Embryonic facial prominence (tissue), 1 donor: ENCODE measurements around the gene SUN2.

Experiments
- DNase-seq: peaks from one replicate; pipeline ENCODE4 v3.0.0-alpha.2; 2016; ENCODE audit errors: extremely low spot score

The SUN2 gene

DNA sequence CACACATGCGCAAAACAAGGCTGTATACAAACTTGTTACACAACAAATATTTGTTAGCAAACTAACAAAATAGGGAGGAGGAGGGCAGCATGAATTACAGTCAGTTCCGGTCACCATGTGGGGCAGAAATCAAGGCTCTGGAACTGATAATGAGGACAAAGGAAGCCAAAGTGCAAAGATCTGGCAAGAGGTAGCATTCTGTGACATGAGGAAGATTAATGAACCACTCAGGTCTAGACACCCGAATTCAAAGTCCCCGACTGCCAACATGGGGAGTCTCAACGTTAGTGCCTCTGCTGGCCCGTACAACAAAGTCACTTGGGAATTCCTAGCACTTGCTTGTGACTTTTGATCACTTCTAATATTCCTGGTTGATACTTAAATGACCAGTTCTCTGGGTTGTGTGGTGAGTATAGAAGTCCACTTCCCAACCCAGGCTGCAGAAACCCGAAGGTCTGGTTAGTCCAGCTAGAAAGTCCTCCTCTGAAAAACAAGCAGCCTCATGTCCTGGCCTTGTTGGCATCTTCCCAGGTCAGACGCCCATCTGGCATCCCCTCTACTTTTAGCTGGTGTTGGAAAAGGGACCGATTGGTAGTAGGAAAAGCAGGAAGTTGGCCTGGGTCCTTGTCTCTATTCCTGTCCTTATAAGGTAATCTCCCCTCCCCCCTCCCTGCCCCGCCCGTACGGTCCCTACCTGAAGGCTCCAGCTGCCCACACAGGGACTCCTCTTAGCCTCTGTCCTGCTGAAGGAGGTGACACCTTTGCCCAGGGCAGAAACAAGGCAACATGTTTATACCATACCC is 1.6 kb downstream of the SUN2 start:
- no peak for DNase-seq

DNA sequence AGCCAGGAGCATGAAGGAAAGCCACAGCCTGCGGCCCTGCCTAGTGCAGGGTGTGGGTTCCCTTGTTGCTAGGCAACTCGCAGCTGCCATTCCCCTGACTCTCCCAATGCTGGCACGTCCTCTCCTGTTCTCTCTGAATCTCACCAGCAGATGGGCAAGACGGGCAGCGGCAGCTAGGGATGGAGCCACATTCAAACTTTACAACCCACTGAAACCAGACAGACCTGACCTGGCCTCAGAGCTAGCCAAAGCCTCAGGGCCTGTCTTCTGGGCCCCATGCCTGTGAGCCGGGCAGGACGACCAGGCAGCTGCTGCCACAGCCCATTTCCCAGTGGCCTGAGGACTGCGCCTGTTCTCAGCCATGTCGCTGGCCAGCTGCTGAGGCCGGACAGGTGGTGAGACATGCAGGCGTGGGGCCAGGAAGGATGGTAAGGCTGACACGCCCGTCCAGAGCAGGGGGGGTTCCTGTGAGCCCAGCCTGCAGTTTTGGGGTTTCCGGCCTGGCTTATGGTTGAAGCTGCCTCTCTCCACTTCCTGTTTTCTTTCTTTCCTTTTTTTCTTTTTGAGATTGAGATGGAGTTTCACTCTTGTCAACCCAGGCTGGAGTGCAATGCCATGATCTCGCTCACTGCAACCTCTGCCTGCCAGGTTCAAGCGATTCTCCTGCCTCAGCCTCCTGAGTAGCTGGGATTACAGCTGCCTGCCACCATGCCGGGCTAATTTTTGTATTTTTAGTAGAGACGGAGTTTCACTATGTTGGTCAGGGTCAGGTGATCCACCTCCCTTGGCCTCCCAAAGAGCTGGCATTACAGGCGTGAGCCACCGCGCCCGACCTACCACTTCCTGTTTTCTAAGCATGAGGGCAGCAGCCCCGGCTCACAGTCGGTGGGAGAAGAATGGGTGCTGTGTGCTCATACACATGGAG is 4.1 kb downstream of the SUN2 start:
- DNase-seq = no peak

DNA sequence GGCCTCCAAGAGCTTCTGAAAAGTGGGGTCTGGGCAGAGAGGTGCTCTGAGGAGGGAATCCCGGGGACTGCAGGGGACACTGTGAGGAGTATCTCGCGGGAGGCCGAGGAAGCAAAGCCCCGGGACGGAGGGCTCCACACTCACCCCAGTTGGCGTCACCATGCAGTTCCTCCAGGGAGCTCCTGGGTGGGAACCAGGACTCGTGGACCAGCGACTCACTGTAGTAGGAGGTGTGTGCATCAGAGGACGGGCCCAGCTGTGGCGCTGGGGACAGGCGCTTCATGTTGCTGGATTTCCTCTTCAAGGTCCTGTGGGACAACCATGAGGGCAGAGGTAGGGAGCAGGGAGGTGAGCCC is 4.8 kb downstream of the SUN2 start:
- DNase-seq = no peak

DNA sequence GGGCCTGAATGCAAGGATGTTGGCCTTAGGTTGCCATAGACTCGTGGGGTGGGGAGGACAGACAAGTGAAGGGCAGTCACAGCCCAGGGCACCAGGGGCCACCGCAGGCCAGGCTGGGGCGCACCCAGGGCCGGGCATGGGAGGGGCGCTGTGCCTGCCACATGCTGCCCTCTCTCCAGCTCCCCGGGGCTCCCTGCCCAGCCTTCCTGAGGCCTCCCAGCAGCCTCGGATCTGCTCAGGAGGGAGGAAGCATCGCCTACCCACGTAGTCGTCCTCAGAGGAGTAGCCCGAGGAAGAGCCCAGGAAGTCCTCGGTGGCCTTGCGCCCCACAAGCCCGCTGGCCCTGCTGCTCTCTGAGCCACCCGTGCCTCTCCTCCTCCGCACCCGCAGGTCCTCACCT is 5.2 kb downstream of the SUN2 start:
- DNase-seq = no peak

DNA sequence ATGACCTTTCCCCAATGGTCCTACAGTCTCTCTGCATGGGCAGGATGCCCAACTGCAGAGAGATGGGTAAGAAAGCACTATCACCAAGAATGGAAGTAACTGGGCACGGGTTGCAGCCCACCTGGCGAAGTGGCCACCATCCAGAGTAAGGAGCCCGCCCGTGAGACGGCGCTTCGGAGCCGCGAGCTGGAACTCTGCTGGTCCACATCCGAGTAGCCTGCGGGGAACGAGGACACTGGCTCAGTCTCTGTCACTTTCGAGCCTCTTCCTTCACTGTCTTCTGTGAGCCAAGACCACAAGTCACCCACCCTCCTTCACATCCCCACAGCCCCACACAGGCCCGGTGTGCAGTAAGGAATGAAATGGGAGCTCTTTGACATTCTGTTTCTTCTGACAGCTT is 5.7 kb downstream of the SUN2 start:
- DNase-seq = no peak

DNA sequence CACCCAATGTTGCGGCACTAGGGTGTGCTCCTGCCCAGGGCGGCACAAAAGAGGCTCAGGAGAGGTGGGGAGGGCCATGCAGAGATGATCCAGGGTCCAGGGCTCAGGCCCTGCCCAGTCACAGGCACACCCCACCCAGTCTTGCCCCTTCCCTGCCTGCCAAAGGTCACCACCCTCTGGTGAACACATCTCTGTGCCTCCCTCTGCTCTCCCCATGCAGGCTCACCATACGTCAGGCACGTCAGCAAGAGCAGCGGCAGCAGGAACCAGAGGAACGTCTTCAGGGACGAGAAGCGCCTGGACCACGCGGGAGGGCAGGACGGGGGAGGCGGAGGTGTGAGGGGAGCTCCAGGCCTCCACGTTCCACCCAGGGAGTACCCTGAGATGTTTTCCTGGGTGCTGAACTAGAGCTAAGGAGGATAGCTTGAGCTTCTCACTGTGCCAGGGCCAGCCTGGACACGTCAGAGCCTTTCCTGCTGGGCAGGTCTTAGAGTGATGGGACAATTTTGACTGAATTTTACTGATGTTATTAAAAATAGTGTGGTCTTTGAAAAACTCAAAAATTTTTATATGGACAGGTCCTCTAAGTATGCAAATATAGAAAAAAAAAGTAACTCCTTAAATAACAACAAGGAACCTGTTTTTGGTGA is 7.2 kb downstream of the SUN2 start:
- no peak for DNase-seq

DNA sequence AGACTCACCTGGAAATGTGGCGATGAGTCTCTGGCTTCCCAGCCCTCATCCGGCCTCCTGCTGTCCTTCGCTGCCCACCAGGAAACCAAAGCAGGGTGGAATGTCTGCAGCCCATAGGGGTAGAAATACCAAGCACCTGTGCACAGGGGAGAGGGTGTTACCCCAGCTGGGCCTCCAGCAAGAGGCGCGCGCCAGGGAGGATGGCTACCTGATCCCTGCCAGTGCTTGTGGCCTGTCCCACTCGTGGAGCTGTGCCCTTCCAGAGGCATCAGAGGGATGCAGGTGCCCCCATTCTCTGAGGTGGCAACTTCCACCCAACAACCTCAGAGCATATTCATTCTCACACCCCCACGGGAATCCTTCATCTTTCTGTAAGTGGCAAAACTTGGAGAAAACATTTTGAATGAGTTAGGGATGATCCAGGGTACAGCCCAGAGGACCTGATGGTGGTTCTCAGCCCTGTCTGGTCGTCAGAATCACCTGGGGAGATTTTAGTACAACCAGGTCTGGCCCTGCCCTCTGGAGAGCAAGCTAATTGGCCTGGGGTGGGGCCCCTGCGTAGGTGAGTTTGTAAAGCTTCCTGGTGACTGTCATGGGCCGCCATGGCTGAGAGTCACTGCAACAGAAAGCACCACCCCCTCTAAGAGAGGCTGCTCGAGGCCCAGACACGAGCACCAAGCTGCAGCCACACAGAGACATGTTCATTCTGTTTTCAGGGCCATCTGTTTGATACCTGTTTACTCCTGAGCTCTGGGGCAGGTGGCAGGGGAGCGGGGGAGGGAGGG is 9.9 kb downstream of the SUN2 start:
- DNase-seq = no peak

DNA sequence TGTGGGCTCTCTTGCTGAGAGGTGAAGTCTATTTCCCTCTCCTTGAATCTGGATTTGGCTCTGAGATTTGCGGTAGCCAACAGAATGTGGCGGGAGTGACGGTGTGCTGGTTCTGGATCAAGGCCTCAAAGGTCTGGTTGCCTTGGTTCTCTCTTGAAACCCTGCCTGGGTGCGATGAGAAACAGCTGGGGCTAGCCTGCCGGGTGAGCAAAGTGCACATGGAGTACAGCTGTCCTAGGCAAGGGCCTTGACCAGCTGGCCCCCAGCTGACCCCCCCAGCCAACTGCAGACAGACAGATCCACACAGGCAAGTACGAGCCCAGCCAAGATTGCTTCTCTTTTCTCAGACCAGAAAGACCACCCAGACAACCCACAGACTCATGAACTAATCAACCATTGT is 10.8 kb downstream of the SUN2 start:
- DNase-seq = no peak

DNA sequence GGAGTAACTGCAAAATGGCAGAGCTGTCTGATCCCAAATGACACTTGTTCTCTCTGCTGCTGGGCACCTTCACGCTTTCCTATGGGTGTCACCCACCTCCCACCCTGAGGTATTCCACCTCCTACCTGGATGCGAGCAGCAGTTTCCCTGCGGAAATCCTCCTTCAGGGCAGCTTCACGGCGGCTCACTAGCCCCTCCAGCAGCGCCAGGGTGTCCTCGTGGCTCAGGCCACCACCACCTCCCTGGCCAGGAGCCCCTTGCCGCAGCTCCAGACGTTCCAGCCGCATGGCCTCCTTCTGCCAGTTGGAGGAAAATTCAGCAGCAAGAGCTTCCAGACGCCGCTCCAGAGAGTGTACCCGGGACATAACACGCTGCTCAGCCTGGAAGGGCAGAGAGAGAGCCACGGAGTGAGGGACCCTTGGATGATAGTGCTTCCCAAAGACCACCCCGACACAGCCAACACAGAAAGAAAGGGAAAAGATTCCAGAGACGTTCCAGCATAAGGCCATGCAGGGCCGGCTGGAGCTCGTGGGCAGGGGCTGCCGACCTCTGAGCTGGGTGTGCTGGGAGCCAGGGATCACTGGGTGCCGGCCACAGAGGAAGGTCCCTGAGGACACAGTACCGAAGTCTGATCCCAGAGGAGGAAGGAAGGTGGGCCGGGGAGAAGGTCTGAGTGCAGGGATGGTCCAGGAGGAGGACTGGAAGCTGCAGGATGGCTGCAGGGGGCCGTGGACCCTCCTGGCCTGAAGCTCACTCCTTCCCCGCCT is 13.4 kb downstream of the SUN2 start:
- DNase-seq = no peak

DNA sequence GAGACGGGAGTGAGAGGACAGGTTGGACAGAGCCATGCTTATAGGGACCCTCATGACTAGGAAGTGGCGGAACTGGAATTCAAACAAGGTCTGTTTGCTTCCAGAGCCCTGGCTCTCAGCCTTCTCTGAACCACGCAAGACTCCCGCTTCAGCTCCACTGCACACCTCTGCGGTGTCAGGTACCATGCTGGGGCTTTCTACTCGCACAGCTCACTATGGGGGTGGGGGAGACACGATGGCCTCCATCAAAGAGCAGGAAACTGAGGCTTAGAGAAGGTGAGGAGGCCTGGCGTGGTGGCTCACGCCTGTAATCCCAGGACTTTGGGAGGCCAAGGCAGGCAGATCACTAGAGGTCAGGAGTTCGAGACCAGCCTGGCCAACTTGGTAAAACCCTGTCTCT is 14.2 kb downstream of the SUN2 start:
- DNase-seq = no peak

DNA sequence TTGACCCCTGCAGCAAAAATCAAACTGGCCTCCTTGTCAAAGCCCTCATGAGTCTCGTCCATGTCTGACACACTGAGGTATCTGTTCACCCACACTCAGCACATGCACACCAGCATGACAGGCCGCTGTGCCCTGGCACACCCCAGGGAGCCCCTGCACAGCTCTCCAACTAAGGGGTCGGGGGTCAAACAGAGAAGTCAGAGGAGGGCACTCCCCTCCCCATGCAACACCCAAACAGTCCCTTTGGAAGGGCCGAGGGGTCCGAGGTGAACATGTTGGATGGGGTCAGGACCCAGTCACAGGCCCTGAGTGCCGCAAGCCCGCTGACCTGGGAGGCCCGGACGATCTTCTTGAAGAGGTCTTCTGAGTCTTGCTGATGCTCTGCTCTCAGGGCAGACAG is 14.6 kb downstream of the SUN2 start:
- DNase-seq = no peak

DNA sequence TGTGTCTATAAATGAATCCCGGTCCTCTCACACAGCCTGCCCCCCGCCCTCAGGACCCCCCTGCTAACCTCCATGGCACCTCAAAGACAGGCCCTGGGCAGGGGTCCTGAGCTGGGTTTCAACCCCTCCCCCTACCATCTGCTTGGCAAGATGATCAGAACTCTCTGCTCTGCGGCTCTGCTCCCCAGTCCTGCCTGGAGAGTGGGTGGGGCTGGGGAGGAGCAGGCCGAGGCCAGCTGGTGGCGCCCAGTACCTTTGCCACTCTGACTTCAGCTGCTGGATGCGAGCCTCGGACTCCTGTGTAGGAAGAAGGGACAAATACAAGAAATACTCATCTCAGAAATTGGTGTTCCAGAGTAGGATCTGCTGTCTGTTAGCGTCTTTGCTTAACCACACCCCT is 15.0 kb downstream of the SUN2 start:
- DNase-seq = no peak

DNA sequence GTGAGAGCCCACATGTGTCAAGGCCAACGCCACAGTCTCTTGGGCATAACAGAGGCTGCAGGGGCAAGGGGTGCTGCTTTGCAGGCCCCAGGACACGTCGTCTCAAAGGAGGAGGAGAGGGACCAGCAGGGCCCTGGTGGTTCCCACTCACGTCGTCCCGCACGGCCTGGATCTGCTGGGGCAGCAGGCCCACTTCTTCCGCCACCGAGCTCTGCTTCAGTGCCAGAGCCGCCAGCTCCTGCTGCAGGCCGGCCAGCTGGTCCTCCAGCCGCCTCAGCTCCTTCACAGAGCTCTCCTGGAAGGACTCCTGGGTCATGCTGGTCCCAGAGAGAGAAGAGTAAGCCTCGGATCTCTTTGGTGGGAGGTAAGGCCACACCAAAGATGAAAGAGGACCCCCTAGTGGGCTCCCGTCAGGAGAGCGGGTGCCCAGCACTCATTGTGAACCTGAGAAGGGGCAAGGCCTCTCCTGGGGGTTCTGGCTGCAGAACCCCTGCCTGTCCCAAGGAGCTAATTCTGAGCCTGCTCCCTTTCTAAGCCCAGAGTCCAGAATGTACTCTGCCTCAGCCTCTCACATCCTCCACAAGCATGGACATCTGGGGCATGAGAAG is 15.6 kb downstream of the SUN2 start:
- DNase-seq = no peak

DNA sequence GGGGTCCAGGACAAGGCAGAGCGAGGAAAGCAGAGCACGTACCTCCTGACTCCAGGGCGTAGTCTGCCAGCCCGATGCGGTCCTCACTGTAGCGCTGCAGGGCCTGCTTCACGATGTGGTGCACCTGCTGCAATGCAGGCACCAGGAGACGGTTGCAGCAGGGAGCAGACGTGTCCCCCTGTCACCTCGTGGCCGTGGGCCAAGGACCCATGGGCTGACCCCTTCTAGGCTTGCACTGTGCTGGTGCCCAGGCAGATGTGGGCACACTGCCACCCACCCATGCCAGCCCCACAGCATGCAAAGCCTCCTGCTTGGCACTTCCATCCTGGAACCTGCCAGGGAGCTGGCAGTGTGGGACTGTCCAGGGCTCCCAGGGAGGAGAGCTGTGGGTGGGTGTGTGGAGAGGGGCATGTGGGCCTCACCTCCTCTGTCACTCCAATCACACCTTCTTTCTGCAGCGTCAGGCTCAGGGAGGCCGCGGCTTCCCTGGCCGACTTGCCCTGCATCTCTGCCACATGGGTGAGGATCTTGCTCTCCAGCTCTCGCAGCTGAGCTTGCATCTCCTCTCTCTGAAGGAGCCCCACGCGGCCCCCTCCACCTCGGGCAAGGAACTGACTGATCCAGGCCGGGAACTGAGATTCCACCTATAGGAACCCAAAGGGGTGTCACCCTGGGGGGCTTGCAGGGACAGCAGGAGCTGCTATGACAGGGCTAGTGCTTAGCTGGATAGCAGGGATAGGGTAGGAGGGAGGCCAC is 16.3 kb downstream of the SUN2 start:
- no peak for DNase-seq

DNA sequence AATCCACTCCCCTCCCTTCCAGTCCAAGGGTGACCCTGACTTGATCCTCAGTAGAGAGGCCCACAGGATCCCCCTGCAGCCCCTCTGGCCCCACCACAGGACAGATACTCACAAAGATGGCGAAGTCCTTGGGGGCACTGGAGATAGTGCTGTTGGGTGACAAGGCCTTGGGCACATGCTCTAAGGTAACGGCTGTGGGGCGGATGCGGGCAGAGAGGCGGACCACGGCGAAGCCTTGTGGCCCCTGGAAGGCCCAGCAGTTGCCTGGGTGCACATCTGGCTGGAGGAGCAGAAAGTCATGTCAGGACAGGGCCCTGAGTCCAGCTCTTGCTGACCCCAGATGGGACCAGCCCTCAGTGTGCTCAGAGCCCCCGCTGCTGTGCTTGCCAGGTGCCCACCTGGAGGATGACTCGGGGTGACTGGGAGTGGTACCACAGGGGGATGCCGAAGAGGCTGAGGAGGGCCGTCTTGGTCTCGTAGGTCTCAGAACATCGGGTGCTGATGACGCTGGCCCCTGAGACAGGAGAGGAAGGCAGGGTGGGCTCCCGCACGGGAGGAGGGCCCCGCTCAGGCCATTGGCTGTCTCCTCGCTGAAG is 17.2 kb downstream of the SUN2 start:
- no peak for DNase-seq

DNA sequence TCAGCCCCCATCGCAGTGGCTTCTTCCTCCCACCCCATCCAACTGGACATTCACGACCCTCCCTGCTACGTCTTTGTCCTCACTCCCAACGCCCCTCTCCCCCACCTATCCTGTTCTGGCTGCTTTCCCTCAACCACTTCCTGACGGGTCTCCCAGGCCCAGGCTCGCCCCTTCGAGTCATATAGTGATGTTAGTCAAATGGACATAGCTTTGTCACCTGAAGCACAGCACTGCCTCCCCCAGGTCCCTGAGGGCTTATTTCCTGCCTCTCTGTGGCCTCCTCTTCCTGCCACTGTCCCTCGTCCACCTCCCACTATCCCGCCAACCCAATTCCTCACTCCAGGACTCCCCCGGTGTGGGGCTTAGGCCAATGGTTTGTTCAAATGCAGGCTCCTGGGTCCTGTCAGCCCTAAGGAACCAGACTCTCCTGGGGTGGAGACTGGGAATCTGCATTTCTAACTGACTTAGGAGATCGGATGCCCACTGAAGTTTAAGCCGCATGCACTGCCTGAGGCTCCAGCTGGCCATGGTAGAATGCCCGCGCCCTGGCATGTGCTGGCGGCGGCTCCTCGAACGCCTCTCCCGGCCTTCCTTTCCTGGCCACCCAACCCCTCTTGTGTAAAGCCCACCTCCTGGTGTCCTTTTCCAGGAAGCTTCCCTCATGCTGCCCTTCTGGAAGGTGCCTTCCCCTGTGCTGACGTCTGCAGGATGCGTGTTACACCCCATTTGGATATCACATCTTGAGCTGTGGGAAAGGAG is 18.3 kb downstream of the SUN2 start:
- no peak for DNase-seq

DNA sequence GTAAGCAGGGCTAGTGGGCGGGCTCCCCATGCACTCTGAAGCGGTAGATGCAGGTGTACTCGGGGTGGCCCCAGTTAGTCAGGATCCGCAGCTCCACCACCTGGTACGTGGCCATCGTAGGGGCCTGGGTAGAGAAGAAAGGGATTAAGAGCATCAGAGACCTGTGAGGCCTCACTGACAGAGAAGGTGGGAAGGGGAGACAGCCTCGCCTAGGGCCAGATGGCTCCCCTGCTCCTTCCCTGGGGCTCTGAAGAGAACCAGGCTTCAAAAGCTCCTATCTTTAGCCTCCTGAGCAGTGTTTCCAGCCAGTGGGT is 19.6 kb downstream of the SUN2 start:
- DNase-seq = no peak

DNA sequence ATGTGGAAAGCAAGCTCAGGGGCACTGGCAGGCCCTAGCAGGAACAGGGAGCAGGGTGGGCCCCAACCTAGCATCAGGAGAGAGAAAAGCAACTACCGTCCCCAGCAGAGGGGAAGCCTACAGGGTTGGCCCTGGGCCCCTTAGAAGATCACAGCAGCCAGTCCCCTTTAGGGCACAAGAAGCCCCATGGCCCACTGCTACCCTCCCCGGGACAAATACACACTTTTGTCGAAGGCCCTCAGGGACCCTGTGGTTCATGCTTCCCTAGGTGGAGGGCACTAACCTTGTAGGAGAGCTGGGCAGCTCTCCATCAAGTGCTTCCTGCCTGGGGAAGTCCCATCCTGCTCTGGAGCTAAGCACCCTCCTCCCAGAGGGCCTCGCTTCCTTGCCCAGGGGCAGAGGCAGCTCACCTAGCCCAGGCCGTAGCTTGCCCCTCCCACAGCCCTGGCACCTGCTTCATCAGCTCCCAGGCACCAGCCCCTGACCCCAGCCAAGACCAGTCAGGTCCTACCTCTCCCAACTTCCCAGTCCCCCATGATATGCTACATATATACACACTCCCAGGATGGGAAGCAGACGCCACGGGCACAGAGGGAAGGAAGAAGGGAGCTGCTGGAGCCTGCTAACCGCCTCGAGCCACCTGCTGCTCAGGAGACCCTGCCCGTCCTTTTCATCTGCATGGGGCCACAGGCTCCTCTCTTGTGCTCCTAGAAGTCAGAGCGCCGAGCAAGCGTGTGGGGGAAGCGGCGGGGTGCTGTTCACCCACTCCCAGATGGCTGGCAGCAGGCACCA is 20.1 kb downstream of the SUN2 start:
- no peak for DNase-seq
